ENCODE measurements around the gene CTNNA2.

DNA sequence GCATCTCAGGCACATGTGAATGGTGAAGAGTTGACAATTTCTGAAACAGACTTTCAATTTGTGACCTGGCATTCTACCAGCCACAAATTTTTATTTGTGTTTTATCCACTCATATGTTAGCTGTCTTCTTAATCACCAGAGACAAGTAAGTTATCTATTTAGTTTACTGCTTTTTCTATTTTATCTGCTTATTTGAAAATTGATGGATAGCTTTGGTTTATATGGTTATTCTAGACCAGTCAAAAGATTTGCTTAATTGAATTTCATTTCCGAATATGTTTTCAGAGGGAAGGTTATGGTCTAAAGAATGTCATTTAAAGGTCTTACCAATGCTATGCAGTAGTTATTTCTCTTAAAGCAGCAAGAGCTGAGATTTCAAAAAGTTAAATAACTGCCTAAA is 835.2 kb downstream of the CTNNA2 start:
- TF ChIP-seq, protein P1, sequence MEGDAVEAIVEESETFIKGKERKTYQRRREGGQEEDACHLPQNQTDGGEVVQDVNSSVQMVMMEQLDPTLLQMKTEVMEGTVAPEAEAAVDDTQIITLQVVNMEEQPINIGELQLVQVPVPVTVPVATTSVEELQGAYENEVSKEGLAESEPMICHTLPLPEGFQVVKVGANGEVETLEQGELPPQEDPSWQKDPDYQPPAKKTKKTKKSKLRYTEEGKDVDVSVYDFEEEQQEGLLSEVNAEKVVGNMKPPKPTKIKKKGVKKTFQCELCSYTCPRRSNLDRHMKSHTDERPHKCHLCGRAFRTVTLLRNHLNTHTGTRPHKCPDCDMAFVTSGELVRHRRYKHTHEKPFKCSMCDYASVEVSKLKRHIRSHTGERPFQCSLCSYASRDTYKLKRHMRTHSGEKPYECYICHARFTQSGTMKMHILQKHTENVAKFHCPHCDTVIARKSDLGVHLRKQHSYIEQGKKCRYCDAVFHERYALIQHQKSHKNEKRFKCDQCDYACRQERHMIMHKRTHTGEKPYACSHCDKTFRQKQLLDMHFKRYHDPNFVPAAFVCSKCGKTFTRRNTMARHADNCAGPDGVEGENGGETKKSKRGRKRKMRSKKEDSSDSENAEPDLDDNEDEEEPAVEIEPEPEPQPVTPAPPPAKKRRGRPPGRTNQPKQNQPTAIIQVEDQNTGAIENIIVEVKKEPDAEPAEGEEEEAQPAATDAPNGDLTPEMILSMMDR (conservative IDR thresholded peaks at IDR 0.05), result no peak
- TF ChIP-seq EZH2 (IDR thresholded peaks at IDR 0.05; ENCODE audit: low read depth), result no peak

Data from PC-9 (cell line).